IPS-11a (cell line): ENCODE data around the gene IQSEC3.

Source experiments
- H3K4me3 ChIP-seq: one replicate; pipeline ENCODE4 v1.5.1; 2013; ENCODE audit warnings: low read depth, low read length, control low read depth

Gene IQSEC3

GRCh38 chr12:162467-163307, 96.1 kb downstream of the IQSEC3 start:
- H3K4me3 ChIP-seq, result no peak overlapping the region

GRCh38 chr12:163406-163986, 96.9 kb downstream of the IQSEC3 start:
- H3K4me3 ChIP-seq, result no peak overlapping the region

- no peak overlapping the region for H3K4me3 ChIP-seq
These were observed 97.6 kb downstream of the IQSEC3 start for GRCh38 chr12:164207-164606.

GRCh38 chr12:165862-166368, 99.3 kb downstream of the IQSEC3 start:
- H3K4me3 ChIP-seq, result no peak overlapping the region

- no peak overlapping the region for H3K4me3 ChIP-seq
These were observed 100.0 kb downstream of the IQSEC3 start for GRCh38 chr12:166425-167075.

GRCh38 chr12:167959-168600, 101.5 kb downstream of the IQSEC3 start:
- no peak overlapping the region for H3K4me3 ChIP-seq

- H3K4me3 ChIP-seq, result no peak overlapping the region
These were observed 102.4 kb downstream of the IQSEC3 start for GRCh38 chr12:168763-169525.

- H3K4me3 ChIP-seq, result no peak overlapping the region
These were observed 103.2 kb downstream of the IQSEC3 start for GRCh38 chr12:169528-170370.

- no peak overlapping the region for H3K4me3 ChIP-seq
These were observed 104.0 kb downstream of the IQSEC3 start for GRCh38 chr12:170371-171225.

- no peak overlapping the region for H3K4me3 ChIP-seq
These were observed 104.7 kb downstream of the IQSEC3 start for GRCh38 chr12:171276-171675.

GRCh38 chr12:171743-172676, 105.4 kb downstream of the IQSEC3 start:
- no peak overlapping the region for H3K4me3 ChIP-seq

GRCh38 chr12:172732-173161, 106.2 kb downstream of the IQSEC3 start:
- no peak overlapping the region for H3K4me3 ChIP-seq

- H3K4me3 ChIP-seq, result no peak overlapping the region
These were observed 107.6 kb downstream of the IQSEC3 start for GRCh38 chr12:174124-174523.

GRCh38 chr12:174596-174995, 108.0 kb downstream of the IQSEC3 start:
- no peak overlapping the region for H3K4me3 ChIP-seq

GRCh38 chr12:175250-175649, 108.7 kb downstream of the IQSEC3 start:
- no peak overlapping the region for H3K4me3 ChIP-seq

GRCh38 chr12:175759-176158, 109.2 kb downstream of the IQSEC3 start:
- no peak overlapping the region for H3K4me3 ChIP-seq

GRCh38 chr12:176321-177181, 110.0 kb downstream of the IQSEC3 start:
- H3K4me3 ChIP-seq, result no peak overlapping the region
